HepG2 (cell line): Measurements from ENCODE around the gene CSDE1. TPM values are rescaled to one million over a fixed set of nuclear protein-coding genes. Genes with fewer than 3 reads are reported as not detected.

Experiments
- ATAC-seq: fragments of 200-7000 bp; cut with Tn5 transposase; 3 replicates; pipeline ENCODE4 v1.9.1; 2020; ENCODE audit warnings: mild to moderate bottlenecking, moderate library complexity
- BruUV-seq: library from RNA; stranded (reverse); fragments of 400-500 nt; replicated peaks from 2 replicates; lab custom pipeline; 2021; lab: Mats Ljungman, UMichigan
- CTCF ChIA-PET: fragments of 300-600 bp; formaldehyde crosslinking; extraction: SDS; loops from one replicate; lab custom pipeline; 2021; ENCODE audit warnings: low total read pairs, inconsistent platforms, low intra/inter-chr PET ratio; lab: Yijun Ruan, JAX
- POLR2A ChIA-PET: fragments of 350-600 bp; sonication (Branson Sonifier 250); formaldehyde crosslinking; loops from one replicate; lab custom pipeline; 2020; ENCODE audit warnings: antibody characterized with exemption, inconsistent platforms; lab: Yijun Ruan, JAX
- DNase-seq: peaks from one replicate; pipeline ENCODE4 v3.0.0-alpha.2; 2015; ENCODE audit warnings: low spot score
- FAIRE-seq: peaks from 3 replicates; lab custom pipeline; 2011; peaks lifted over from hg19 to GRCh38; lab: Jason Lieb, UNC
- H2AFZ ChIP-seq: one replicate; pipeline ENCODE4 v1.6.1; 2011; ENCODE audit warnings: low read length, inconsistent platforms
- H3K27ac ChIP-seq: fragments of 300-600 bp; 3 replicates; pipeline ENCODE4 v1.8.0; 2011; ENCODE audit warnings: mixed run types, mild to moderate bottlenecking, mixed read lengths, low read length, inconsistent platforms; ENCODE audit not compliant: insufficient read depth; ENCODE audit errors: extremely low read length
- H3K27me3 ChIP-seq, 2 experiments: fragments of 200-600 bp in 1 of 2; 2 replicates in 1 of 2; 3 replicates in 1 of 2; pipeline versions ENCODE4 v1.6.0 to v1.8.0; 2011; ENCODE audit warnings: low read length in 2 of 2, mild to moderate bottlenecking in 2 of 2, moderate library complexity in 2 of 2, inconsistent platforms in 1 of 2; ENCODE audit not compliant: insufficient read depth in 2 of 2, control insufficient read depth in 1 of 2
- H3K36me3 ChIP-seq, 2 experiments: fragments of 200-600 bp in 1 of 2; replicated peaks in 1 of 2; 2 replicates in 1 of 2; 3 replicates in 1 of 2; pipeline versions ENCODE4 v1.5.1 to v1.8.0; 2011; ENCODE audit warnings: low read length in 2 of 2, inconsistent platforms in 1 of 2; ENCODE audit not compliant: insufficient read depth in 2 of 2, control insufficient read depth in 1 of 2
- H3K4me1 ChIP-seq: 2 replicates; pipeline ENCODE4 v1.5.1; 2012; ENCODE audit warnings: low read length, inconsistent platforms; ENCODE audit not compliant: insufficient read depth
- H3K4me2 ChIP-seq: 2 replicates; pipeline ENCODE4 v1.6.0; 2011; ENCODE audit warnings: low read depth, low read length, inconsistent platforms
- H3K4me3 ChIP-seq, 3 experiments: fragments of 200-600 bp in 1 of 3; sonication (generic), shearing (Covaris generic) in 1 of 3; replicated peaks in 1 of 3; 2 replicates each; pipeline ENCODE4 v1.5.1; 2011 to 2016; ENCODE audit warnings: low read length in 3 of 3, inconsistent platforms in 2 of 3, low read depth in 2 of 3, mild to moderate bottlenecking in 2 of 3, control low read depth in 1 of 3, mixed read lengths in 1 of 3; ENCODE audit not compliant: insufficient read depth in 1 of 3
- H3K79me2 ChIP-seq: one replicate; pipeline ENCODE4 v1.6.1; 2011; ENCODE audit warnings: low read length, inconsistent platforms; ENCODE audit not compliant: insufficient read depth
- H3K9ac ChIP-seq: 2 replicates; pipeline ENCODE4 v1.6.0; 2011; ENCODE audit warnings: mild to moderate bottlenecking, low read depth, low read length, inconsistent platforms; ENCODE audit not compliant: insufficient read depth
- H3K9me3 ChIP-seq: 2 replicates; pipeline ENCODE4 v1.5.1; 2012; ENCODE audit warnings: mild to moderate bottlenecking, low read length
- H4K20me1 ChIP-seq: 2 replicates; pipeline ENCODE4 v1.6.0; 2011; ENCODE audit warnings: inconsistent platforms, mild to moderate bottlenecking, low read length, moderate library complexity; ENCODE audit not compliant: insufficient read depth
- ASH2L ChIP-seq: fragments of 300-600, 200-600 bp; sonication (generic); IDR thresholded peaks from 2 replicates; pipeline ENCODE4 v1.7.0; 2017; ENCODE audit warnings: low read depth, mild to moderate bottlenecking, moderate library complexity, mixed read lengths, low read length; ENCODE audit not compliant: insufficient read length
- KLF11 ChIP-seq: IDR thresholded peaks from 2 replicates; pipeline ENCODE4 v1.6.1; 2016; ENCODE audit warnings: missing compliant biosample characterization
- MYC ChIP-seq: sonication (generic); formaldehyde crosslinking; IDR thresholded peaks from 2 replicates; pipeline ENCODE4 v1.9.0; 2021; ENCODE audit warnings: missing genetic modification reagents, borderline replicate concordance
- ZNF432 ChIP-seq: sonication (generic); formaldehyde crosslinking; IDR thresholded peaks from 2 replicates; pipeline ENCODE4 v1.5.0; 2020; ENCODE audit warnings: missing genetic modification reagents, mild to moderate bottlenecking, borderline replicate concordance
- WGBS: methylation state at CpG from one replicate; pipeline ENCODE4 v1.1.6; 2017; ENCODE audit warnings: low lambda C conversion rate; 5-methylcytosine and 5-hydroxymethylcytosine counted together
- in situ Hi-C: cut with HindIII; loops from 2 replicates; pipeline ENCODE4 v1.10.0; 2017; ENCODE audit warnings: low pct_unique_long_range_greater_than_20kb; ENCODE audit not compliant: extremely low pct_ligation_motif_present
- intact Hi-C: fragments of 100-400 bp; cut with micrococcal nuclease; formaldehyde crosslinking; loops from one replicate; pipeline ENCODE4 v1.10.0; 2022; ENCODE audit not compliant: unreplicated experiment
- polyA plus RNA-seq, 8 experiments: library from polyadenylated mRNA; depleted of rRNA in 3 of 8; stranded (reverse) in 7 of 8; unstranded in 1 of 8; fragments of >200 nt; fragmentation: Illumina TruSeq in 4 of 8; extraction: Trizol in 4 of 8; gene quantifications; 2 replicates each; pipeline versions ENCODE4 v1.2.1 to v1.2.3, GENCODE V29; 2011 to 2016; ENCODE audit warnings: low read depth in 4 of 8, missing spikeins in 1 of 8, mixed read lengths in 1 of 8; ENCODE audit not compliant: insufficient read depth in 1 of 8
- total RNA-seq, 5 experiments: library from RNA; depleted of rRNA; stranded (reverse); fragments of >200 nt; fragmentation: Illumina TruSeq; extraction: Trizol; gene quantifications; 2 replicates each; pipeline ENCODE4 v1.2.3, GENCODE V29; 2016; ENCODE audit warnings: low read depth in 1 of 5
- TF ChIP-seq, protein P1 (sequence below): conservative IDR thresholded peaks from 2 replicates; pipeline ENCODE4 v1.6.1; 2018; ENCODE audit warnings: missing genetic modification reagents
- TF ChIP-seq, protein P2 (sequence below): IDR thresholded peaks from 2 replicates; pipeline ENCODE4 v1.6.1; 2012; ENCODE audit warnings: low read depth, low read length, improper control_type of control experiment
- TF ChIP-seq, protein P3 (sequence below): sonication (generic); formaldehyde crosslinking; IDR thresholded peaks from 2 replicates; pipeline ENCODE4 v1.4.0; 2020; ENCODE audit warnings: missing genetic modification reagents, borderline replicate concordance
- TF ChIP-seq, protein P4 (sequence below): sonication (generic); formaldehyde crosslinking; IDR thresholded peaks from 2 replicates; pipeline ENCODE4 v1.4.0; 2020; ENCODE audit warnings: missing genetic modification reagents

The CSDE1 gene
- total and polyA plus RNA-seq, 2 of the 13 experiments (the other 11 are each of a cell fraction or from before 2014, with no cell fraction given) = 150 to 313 TPM

DNA sequence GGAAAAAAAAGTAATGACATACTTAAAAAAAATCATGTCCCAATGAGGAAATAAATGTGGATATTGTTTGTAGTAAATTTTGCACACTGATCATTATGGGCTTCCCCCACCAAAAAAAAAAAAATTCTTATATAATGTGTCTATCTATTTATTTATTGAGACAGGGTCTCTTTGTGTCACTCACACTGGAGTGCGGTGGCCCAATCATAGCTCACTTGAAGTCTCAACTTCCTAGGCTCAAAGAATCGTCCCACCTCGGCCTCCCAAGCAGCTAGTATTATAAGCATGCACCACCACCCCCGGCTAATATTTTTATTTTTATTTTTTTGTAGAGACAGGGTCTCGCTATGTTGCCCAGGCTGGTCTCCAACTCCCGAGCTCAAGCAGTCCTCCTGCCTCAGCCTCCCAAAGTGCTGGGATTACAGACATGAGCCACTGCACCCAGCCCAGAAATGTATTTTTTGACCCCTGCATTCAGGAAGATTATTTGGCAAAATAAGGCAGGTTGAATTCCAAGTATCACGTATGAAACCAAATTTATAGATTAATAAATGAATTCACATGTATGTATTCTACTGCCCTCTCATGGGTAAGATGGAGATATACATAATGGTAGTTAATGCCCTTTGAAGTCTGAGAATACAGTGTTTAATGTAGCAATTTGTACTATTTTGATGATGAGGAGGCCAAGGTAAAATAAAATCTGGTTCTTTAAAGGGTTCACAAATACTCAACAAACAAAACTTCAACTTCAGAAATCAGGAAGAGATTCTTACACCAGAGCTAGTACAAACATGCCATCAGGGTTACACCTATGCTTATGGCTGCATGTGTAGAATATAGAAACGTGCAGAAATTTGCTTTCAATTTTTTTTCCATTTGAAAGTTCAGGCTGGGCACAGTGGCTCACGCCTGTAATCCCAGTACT lies 86.5 kb downstream of the CSDE1 start (continued):
- TF ChIP-seq, protein P1, sequence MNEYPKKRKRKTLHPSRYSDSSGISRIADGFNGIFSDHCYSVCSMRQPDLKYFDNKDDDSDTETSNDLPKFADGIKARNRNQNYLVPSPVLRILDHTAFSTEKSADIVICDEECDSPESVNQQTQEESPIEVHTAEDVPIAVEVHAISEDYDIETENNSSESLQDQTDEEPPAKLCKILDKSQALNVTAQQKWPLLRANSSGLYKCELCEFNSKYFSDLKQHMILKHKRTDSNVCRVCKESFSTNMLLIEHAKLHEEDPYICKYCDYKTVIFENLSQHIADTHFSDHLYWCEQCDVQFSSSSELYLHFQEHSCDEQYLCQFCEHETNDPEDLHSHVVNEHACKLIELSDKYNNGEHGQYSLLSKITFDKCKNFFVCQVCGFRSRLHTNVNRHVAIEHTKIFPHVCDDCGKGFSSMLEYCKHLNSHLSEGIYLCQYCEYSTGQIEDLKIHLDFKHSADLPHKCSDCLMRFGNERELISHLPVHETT (CRISPR knock-in tag) = no peak
- TF ChIP-seq, protein P2, sequence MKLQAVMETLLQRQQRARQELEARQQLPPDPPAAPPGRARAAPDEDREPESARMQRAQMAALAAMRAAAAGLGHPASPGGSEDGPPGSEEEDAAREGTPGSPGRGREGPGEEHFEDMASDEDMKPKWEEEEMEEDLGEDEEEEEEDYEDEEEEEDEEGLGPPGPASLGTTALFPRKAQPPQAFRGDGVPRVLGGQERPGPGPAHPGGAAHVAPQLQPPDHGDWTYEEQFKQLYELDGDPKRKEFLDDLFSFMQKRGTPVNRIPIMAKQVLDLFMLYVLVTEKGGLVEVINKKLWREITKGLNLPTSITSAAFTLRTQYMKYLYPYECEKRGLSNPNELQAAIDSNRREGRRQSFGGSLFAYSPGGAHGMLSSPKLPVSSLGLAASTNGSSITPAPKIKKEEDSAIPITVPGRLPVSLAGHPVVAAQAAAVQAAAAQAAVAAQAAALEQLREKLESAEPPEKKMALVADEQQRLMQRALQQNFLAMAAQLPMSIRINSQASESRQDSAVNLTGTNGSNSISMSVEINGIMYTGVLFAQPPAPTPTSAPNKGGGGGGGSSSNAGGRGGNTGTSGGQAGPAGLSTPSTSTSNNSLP = peak; percentile 20; the same call in 1 of the 2 replicates
- TF ChIP-seq, all 625 proteins: peak for 4

DNA sequence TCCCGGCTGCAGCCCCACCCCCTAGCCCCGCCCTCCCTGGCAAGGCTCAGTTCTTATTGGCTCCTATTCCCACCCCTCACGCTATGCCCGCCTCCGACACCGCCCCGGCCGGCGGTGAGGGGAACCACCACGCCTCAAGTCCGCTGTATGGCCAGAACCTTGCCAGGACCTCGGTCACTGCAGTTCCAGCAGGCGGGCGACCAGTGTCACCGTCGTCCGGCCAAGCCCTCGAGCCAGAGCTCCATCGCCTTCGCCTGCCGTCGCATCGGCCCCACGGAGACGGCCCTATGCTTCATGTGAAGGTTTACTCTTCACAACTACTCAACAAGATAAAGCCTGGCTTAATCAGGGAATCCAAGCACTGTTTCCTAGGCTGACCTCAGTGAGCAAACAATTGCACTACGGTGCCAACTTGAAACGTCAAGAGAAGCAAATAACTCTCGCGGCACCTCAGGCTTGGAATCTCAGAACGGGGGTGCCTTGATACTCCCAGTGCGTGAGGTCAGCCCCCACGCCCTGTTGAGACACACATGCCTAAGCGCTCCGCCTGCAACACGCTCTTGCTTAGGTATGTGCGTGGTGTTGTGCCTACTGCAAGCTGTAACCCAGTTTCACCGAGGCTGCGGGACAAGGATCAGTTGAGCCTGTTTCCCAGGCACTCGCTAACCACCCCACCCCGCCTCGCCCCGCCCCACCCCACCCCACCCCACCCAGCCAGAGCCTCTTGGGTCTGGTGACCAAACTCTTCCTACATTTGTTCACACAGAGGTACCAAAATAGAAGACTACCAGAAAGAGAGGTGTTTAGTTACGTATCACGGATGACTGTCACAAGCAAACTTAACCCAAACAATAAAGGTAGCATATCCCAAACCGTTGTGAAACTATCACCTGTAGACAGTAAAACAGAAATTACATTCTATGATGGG lies 87.4 kb downstream of the CSDE1 start:
- DNase-seq (peak; percentile 81), FAIRE-seq (no peak), ATAC-seq (peak; percentile 99)
- no peaks in the 10 kb centered on the region for H3K79me2 ChIP-seq
- no peak overlapping the region for H3K27ac ChIP-seq
- peak overlapping the region; percentile 74 for H2AFZ ChIP-seq
- H3K4me1 ChIP-seq = peaks cover 17% of the 10 kb centered on the region
- H3K27me3 ChIP-seq = peaks cover 0 to 24% of the 10 kb centered on the region in 2 experiments; a peak in 1 of 5 replicates
- ChIA-PET CTCF (interaction anchor here (2.9 kb wide), 1 partner anchor 324 kb away, joined by 12 read pairs; no protein-coding TSS in a partner anchor), POLR2A (interaction anchor here (0.7 to 1.7 kb wide), 3 partner anchors 46 to 111 kb away, joined by 4 to 8 read pairs (median 4); partner anchors contain the start of genes NRAS and SIKE1)
- H3K4me3 ChIP-seq = peak overlapping the region; percentile 53 to 80 (median 65)
- peak overlapping the region; percentile 99 for H3K4me2 ChIP-seq
- WGBS = 15% methylated on average over 8 of the region's 45 CpGs
- H4K20me1 ChIP-seq = no peaks in the 10 kb centered on the region
- no peaks in the 10 kb centered on the region for H3K9me3 ChIP-seq
- BruUV-seq = no TSS peak
- H3K9ac ChIP-seq = no peak overlapping the region
- in situ Hi-C loops = no loop called here
- intact Hi-C loops = loop anchor here (2.0 kb wide), 1 partner anchor 324 kb away; no protein-coding TSS in a partner anchor
- no peaks in the 10 kb centered on the region for H3K36me3 ChIP-seq
- TF ChIP-seq MYC (CRISPR knock-in tag) (no peak), KLF11 (CRISPR knock-in tag) (no peak), ASH2L (no peak), ZNF432 (CRISPR knock-in tag) (no peak)
- TF ChIP-seq, protein P3, sequence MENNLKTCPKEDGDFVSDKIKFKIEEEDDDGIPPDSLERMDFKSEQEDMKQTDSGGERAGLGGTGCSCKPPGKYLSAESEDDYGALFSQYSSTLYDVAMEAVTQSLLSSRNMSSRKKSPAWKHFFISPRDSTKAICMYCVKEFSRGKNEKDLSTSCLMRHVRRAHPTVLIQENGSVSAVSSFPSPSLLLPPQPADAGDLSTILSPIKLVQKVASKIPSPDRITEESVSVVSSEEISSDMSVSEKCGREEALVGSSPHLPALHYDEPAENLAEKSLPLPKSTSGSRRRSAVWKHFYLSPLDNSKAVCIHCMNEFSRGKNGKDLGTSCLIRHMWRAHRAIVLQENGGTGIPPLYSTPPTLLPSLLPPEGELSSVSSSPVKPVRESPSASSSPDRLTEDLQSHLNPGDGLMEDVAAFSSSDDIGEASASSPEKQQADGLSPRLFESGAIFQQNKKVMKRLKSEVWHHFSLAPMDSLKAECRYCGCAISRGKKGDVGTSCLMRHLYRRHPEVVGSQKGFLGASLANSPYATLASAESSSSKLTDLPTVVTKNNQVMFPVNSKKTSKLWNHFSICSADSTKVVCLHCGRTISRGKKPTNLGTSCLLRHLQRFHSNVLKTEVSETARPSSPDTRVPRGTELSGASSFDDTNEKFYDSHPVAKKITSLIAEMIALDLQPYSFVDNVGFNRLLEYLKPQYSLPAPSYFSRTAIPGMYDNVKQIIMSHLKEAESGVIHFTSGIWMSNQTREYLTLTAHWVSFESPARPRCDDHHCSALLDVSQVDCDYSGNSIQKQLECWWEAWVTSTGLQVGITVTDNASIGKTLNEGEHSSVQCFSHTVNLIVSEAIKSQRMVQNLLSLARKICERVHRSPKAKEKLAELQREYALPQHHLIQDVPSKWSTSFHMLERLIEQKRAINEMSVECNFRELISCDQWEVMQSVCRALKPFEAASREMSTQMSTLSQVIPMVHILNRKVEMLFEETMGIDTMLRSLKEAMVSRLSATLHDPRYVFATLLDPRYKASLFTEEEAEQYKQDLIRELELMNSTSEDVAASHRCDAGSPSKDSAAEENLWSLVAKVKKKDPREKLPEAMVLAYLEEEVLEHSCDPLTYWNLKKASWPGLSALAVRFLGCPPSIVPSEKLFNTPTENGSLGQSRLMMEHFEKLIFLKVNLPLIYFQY = no peak
- TF ChIP-seq, protein P4, sequence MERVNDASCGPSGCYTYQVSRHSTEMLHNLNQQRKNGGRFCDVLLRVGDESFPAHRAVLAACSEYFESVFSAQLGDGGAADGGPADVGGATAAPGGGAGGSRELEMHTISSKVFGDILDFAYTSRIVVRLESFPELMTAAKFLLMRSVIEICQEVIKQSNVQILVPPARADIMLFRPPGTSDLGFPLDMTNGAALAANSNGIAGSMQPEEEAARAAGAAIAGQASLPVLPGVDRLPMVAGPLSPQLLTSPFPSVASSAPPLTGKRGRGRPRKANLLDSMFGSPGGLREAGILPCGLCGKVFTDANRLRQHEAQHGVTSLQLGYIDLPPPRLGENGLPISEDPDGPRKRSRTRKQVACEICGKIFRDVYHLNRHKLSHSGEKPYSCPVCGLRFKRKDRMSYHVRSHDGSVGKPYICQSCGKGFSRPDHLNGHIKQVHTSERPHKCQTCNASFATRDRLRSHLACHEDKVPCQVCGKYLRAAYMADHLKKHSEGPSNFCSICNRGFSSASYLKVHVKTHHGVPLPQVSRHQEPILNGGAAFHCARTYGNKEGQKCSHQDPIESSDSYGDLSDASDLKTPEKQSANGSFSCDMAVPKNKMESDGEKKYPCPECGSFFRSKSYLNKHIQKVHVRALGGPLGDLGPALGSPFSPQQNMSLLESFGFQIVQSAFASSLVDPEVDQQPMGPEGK = peak; percentile 33; the same call in 1 of the 2 replicates
